Left lung (tissue), 10 donors: Measurements from ENCODE around the gene ELL. TPM values are rescaled to one million over a fixed set of nuclear protein-coding genes. Genes with fewer than 3 reads are reported as not detected.

Experiments used
- ATAC-seq: fragments of 200-7000 bp; cut with Tn5 transposase; one replicate; pipeline ENCODE4 v1.9.1; 2020; ENCODE audit warnings: moderate library complexity
- DNase-seq, 4 donors: peaks; one replicate each; pipeline ENCODE4 v3.0.0-alpha.2; 2013 to 2020
- H3K27ac ChIP-seq, 2 donors: fragments of 200-600 bp; sonication (generic) in 1 of 2; one replicate each; pipeline versions ENCODE4 v1.5.0 to v1.8.0; 2020 to 2021
- H3K27me3 ChIP-seq, 2 donors: fragments of 200-600 bp; sonication (generic) in 1 of 2; one replicate each; pipeline versions ENCODE4 v1.5.0 to v1.8.0; 2020 to 2021
- H3K36me3 ChIP-seq, 2 donors: fragments of 200-600 bp; sonication (generic) in 1 of 2; one replicate each; pipeline versions ENCODE4 v1.5.0 to v1.8.0; 2020 to 2021
- H3K4me1 ChIP-seq, 2 donors: fragments of 200-600 bp; one replicate each; pipeline ENCODE4 v1.8.0; 2021
- H3K4me3 ChIP-seq, 2 donors: fragments of 200-600 bp; sonication (generic) in 1 of 2; one replicate each; pipeline versions ENCODE4 v1.5.0 to v1.8.0; 2020 to 2021; ENCODE audit warnings: mild to moderate bottlenecking in 1 of 2
- H3K9me3 ChIP-seq, 2 donors: fragments of 200-600 bp; sonication (generic) in 1 of 2; one replicate each; pipeline versions ENCODE4 v1.5.0 to v1.8.0; 2020 to 2021
- CTCF ChIP-seq, 2 donors: fragments of 200-600 bp; sonication (generic) in 1 of 2; IDR thresholded peaks; one replicate each; pipeline versions ENCODE4 v1.5.0 to v1.8.0; 2021; ENCODE audit warnings: antibody characterized with exemption in 2 of 2
- intact Hi-C, 2 donors: fragments of 100-400 bp; cut with DNase I; formaldehyde crosslinking; loops; one replicate each; pipeline versions ENCODE4 v1.11.2 to v1.14.2; 2022
- polyA plus RNA-seq, 6 donors: library from polyadenylated mRNA; unstranded; fragments of 120-200 nt; gene quantifications; one replicate each; pipeline ENCODE4 v1.2.1, GENCODE V29; 2013; ENCODE audit not compliant: insufficient read length in 6 of 6
- total RNA-seq, 2 donors: library from RNA; stranded (reverse); fragmentation: NEBNext Ultra II Directional; extraction: Animal tissue kit (Norgen Biotek cat#: 25700); gene quantifications; one replicate each; pipeline ENCODE4 v1.2.1, GENCODE V29; 2021
- donor health status: DM: no; HTN: yes; CAD: no.
- donor health status: DM: no; HTN: no; CAD: no.

ELL gene
- total and polyA plus RNA-seq, 8 donors: 8.5 to 22.9 (median 9.9) TPM

GRCh38 chr19:18517606-18518005 lies 4.3 kb downstream of the ELL start:
- TF ChIP-seq CTCF (IDR thresholded peaks at IDR 0.05): no peak
- Histone ChIP-seq H3K27me3 (no peaks in the 10 kb centered on the region), H3K27ac (no peak overlapping the region), H3K4me3 (no peak overlapping the region), H3K4me1 (peaks cover 31 to 78% of the 10 kb centered on the region in 2 donors), H3K36me3 (no peaks in the 10 kb centered on the region), H3K9me3 (no peaks in the 10 kb centered on the region)
- no peak for DNase-seq
- intact Hi-C loops: no loop called here
- ATAC-seq: no peak

GRCh38 chr19:18515959-18516358 lies 5.9 kb downstream of the ELL start:
- Histone ChIP-seq H3K36me3 (no peaks in the 10 kb centered on the region), H3K27ac (peak overlapping the region in 1 of 2 donors; percentile 96)
- intact Hi-C loops: no loop called here

GRCh38 chr19:18514800-18515682 lies 6.8 kb downstream of the ELL start:
- Histone ChIP-seq H3K27ac (peak overlapping the region; percentile 76 to 96), H3K9me3 (no peaks in the 10 kb centered on the region), H3K4me1 (peaks cover 29 to 97% of the 10 kb centered on the region in 2 donors), H3K27me3 (no peaks in the 10 kb centered on the region), H3K36me3 (no peaks in the 10 kb centered on the region), H3K4me3 (no peak overlapping the region)
- ATAC-seq (peak; percentile 78), DNase-seq (peak; percentile 44 to 86 (median 82))
- intact Hi-C loops: no loop called here
- no peak for TF ChIP-seq CTCF (IDR thresholded peaks at IDR 0.05)

More at GRCh38 chr19:18515959-18516358, 5.9 kb downstream of the ELL start:
- DNase-seq (no peak), ATAC-seq (no peak)
- Histone ChIP-seq H3K27me3 (no peaks in the 10 kb centered on the region), H3K9me3 (no peaks in the 10 kb centered on the region), H3K4me1 (peaks cover 31 to 91% of the 10 kb centered on the region in 2 donors), H3K4me3 (no peak overlapping the region)
- no peak for TF ChIP-seq CTCF (IDR thresholded peaks at IDR 0.05)

GRCh38 chr19:18513868-18514267 lies 8.0 kb downstream of the ELL start:
- peaks cover 19 to 95% of the 10 kb centered on the region in 2 donors for H3K4me1 ChIP-seq
- H3K36me3 ChIP-seq: no peaks in the 10 kb centered on the region
- ATAC-seq (no peak), DNase-seq (no peak)
- intact Hi-C loops: no loop called here
- TF ChIP-seq CTCF (IDR thresholded peaks at IDR 0.05): no peak
- no peak overlapping the region for H3K4me3 ChIP-seq
- no peaks in the 10 kb centered on the region for H3K9me3 ChIP-seq
- H3K27me3 ChIP-seq: no peaks in the 10 kb centered on the region
- peak overlapping the region in 1 of 2 donors; percentile 96 for H3K27ac ChIP-seq

GRCh38 chr19:18510216-18510615 lies 11.7 kb downstream of the ELL start:
- no peaks in the 10 kb centered on the region for H3K9me3 ChIP-seq
- H3K36me3 ChIP-seq: no peaks in the 10 kb centered on the region
- H3K4me1 ChIP-seq: peaks cover 31 to 96% of the 10 kb centered on the region in 2 donors
- TF ChIP-seq CTCF (IDR thresholded peaks at IDR 0.05): no peak
- ATAC-seq (no peak), DNase-seq (no peak)
- H3K27me3 ChIP-seq: no peaks in the 10 kb centered on the region
- intact Hi-C loops: no loop called here
- no peak overlapping the region for H3K27ac ChIP-seq
- no peak overlapping the region for H3K4me3 ChIP-seq
